T-cell (primary cell): ENCODE results near the gene ARL10. TPM values are rescaled to one million over a fixed set of nuclear protein-coding genes. Genes with fewer than 3 reads are reported as not detected.

Experiments used
- ATAC-seq, 4 experiments: fragments of 200-7000 bp in 3 of 4; fragments of 150-1000 bp in 1 of 4; cut with Tn5 transposase; replicated peaks in 1 of 4; 1 replicate in 3 of 4; 2 replicates in 1 of 4; pipeline ENCODE4 v1.10.0; 2021; ENCODE audit warnings: moderate library complexity in 3 of 4, mild to moderate bottlenecking in 2 of 4, moderate number of reproducible peaks in 1 of 4
- CTCF ChIA-PET, 2 donors: fragments of 300-600 bp; sonication (Branson Sonifier 250); formaldehyde crosslinking; loops; one replicate each; lab custom pipeline; 2022; ENCODE audit warnings: antibody characterized with exemption in 2 of 2; lab: Charles Lee
- POLR2A ChIA-PET, 2 donors: fragments of 300-600 bp; sonication (Branson Sonifier 250); formaldehyde crosslinking; loops; one replicate each; lab custom pipeline; 2022; ENCODE audit warnings: antibody characterized with exemption in 2 of 2; lab: Charles Lee
- DNase-seq, 35 experiments: peaks; one replicate each; pipeline versions ENCODE4 v3.0.0 to v3.0.0-alpha.2; 2013 to 2023
- H3K27ac ChIP-seq: one replicate; pipeline ENCODE4 v1.5.1; 2013; ENCODE audit warnings: low read length
- H3K27me3 ChIP-seq, 2 experiments: replicated peaks in 1 of 2; 1 replicate in 1 of 2; 2 replicates in 1 of 2; pipeline versions ENCODE4 v1.6.1 to v1.7.0; 2013; ENCODE audit warnings: low read length in 1 of 2, mixed read lengths in 1 of 2; ENCODE audit not compliant: control insufficient read depth in 2 of 2, insufficient read depth in 2 of 2; ENCODE audit errors: extremely low read depth in 1 of 2
- H3K36me3 ChIP-seq, 2 donors: 1 replicate in 1 of 2; 2 replicates in 1 of 2; pipeline versions ENCODE4 v1.6.1 to v1.7.0; 2013; ENCODE audit warnings: low read length in 1 of 2; ENCODE audit not compliant: control insufficient read depth in 2 of 2, insufficient read depth in 1 of 2; ENCODE audit errors: extremely low read depth in 1 of 2
- H3K4me1 ChIP-seq, 2 experiments: 1 replicate in 1 of 2; 2 replicates in 1 of 2; pipeline versions ENCODE4 v1.6.1 to v1.7.0; 2013; ENCODE audit warnings: low read length in 2 of 2, mixed read lengths in 1 of 2; ENCODE audit not compliant: insufficient read depth in 2 of 2, control insufficient read depth in 1 of 2; ENCODE audit errors: extremely low read depth in 1 of 2
- H3K4me3 ChIP-seq, 2 donors: 1 replicate in 1 of 2; 2 replicates in 1 of 2; pipeline versions ENCODE4 v1.5.1 to v1.7.0; 2013; ENCODE audit warnings: mild to moderate bottlenecking in 2 of 2, low read length in 1 of 2, moderate library complexity in 1 of 2; ENCODE audit not compliant: control insufficient read depth in 1 of 2; ENCODE audit errors: extremely low read depth in 1 of 2
- H3K9me3 ChIP-seq: 2 replicates; pipeline ENCODE4 v1.7.0; 2013
- H3K27ac Mint-ChIP-seq, 2 donors: one replicate each; pipeline ENCODE4 v1.8.0; 2020 to 2021; ENCODE audit warnings: mild to moderate bottlenecking in 2 of 2, mixed read lengths in 2 of 2
- H3K27me3 Mint-ChIP-seq, 2 donors: one replicate each; pipeline ENCODE4 v1.8.0; 2021 to 2022; ENCODE audit warnings: mixed read lengths in 2 of 2
- H3K36me3 Mint-ChIP-seq: one replicate; pipeline ENCODE4 v1.8.0; 2021; ENCODE audit warnings: mixed read lengths
- H3K4me1 Mint-ChIP-seq, 3 donors: one replicate each; pipeline ENCODE4 v1.8.0; 2020 to 2022; ENCODE audit warnings: mixed read lengths in 3 of 3, mild to moderate bottlenecking in 1 of 3
- H3K4me3 Mint-ChIP-seq, 3 donors: one replicate each; pipeline ENCODE4 v1.8.0; 2020 to 2022; ENCODE audit warnings: mild to moderate bottlenecking in 3 of 3, mixed read lengths in 3 of 3, moderate library complexity in 3 of 3
- H3K9me3 Mint-ChIP-seq, 3 donors: one replicate each; pipeline ENCODE4 v1.8.0; 2020 to 2022; ENCODE audit warnings: mixed read lengths in 3 of 3
- WGBS: methylation state at CpG from one replicate; pipeline ENCODE4 v1.1.5; 2013; ENCODE audit warnings: missing lambda C conversion rate; ENCODE audit not compliant: insufficient coverage; 5-methylcytosine and 5-hydroxymethylcytosine counted together
- total RNA-seq, 35 experiments: library from RNA in 6 of 35; stranded (reverse) in 6 of 35; fragments of 120-200 nt in 1 of 35; gene quantifications; one replicate each; pipeline versions ENCODE4 v1.2.1 to v1.2.4 and lab custom pipeline; 2013 to 2026

ARL10 gene
- total RNA-seq, 5 donors from 2014 or later (not counting 1 experiment from before 2014, with no cell fraction given), result 9.9 to 20.0 (median 18.0) TPM

DNA sequence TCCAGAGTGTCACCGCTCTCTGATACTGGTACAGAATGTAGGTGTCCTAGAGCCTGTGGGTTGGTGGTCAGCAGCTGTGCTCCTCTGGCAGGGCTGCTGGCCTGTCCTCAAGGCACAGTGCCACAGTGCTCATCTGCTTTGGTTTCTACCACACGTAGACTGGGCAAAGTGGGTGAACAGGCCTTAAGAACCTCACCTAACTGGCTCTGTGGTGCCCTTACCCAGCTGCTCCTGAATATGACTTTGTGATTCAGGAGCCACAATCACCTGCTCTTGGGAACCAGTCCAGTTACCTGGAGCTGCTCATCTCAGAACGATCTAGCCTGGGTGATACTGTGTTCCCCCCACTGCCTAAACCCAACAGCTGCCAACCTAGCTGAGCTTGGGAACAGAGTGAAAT is 16.7 kb downstream of the ARL10 start:
- Histone ChIP-seq H3K9me3 (no peaks in the 10 kb centered on the region), H3K36me3 (peaks cover 17 to 50% of the 10 kb centered on the region in 2 donors), H3K27me3 (no peaks in the 10 kb centered on the region), H3K4me1 (peaks cover 0 to 5% of the 10 kb centered on the region in 2 experiments), H3K4me3 (no peak overlapping the region), H3K27ac (no peak overlapping the region)
- ChIA-PET CTCF (no interaction called here), POLR2A (no interaction called here)
- DNase-seq (no peak), ATAC-seq (no peak)
- H3K36me3 Mint-ChIP-seq, result peaks cover 38% of the 10 kb centered on the region
- H3K27me3 Mint-ChIP-seq, result no peaks in the 10 kb centered on the region
- H3K27ac Mint-ChIP-seq, result no peak overlapping the region
- H3K4me1 Mint-ChIP-seq, result peaks cover 14% of the 10 kb centered on the region in 3 donors
- no peaks in the 10 kb centered on the region for H3K9me3 Mint-ChIP-seq
- no peak overlapping the region for H3K4me3 Mint-ChIP-seq
- 100% methylated on average over 1 of the region's 3 CpGs for WGBS

DNA sequence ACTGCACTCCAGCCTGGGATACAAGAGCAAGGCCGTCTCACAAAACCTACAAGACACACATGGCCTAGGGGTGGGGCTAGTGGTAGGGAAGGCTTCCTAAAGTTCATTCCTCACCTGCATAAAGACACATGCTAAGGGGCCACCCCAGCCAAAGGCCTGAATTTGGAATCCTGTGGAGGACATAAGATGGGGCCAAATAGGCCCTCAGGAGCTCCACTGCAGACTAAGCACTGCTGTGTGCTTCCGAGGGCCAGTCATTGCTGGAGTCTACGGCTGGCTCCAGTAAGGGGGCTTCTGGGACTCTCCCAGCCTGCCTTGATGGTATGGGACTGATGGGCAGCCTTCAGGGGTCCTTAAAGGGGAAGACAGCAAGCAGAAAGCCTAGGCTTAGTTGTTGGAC is 17.4 kb downstream of the ARL10 start:
- ChIA-PET CTCF (no interaction called here), POLR2A (interaction anchor here in 1 of 2 donors (0.6 kb wide), 1 partner anchor 23 kb away, joined by 3 read pairs; no protein-coding TSS in a partner anchor)
- Histone ChIP-seq H3K27ac (no peak overlapping the region), H3K27me3 (no peaks in the 10 kb centered on the region), H3K4me1 (peaks cover 5 to 12% of the 10 kb centered on the region in 2 experiments), H3K9me3 (no peaks in the 10 kb centered on the region), H3K36me3 (peaks cover 17 to 50% of the 10 kb centered on the region in 2 donors), H3K4me3 (no peak overlapping the region)
- no peak overlapping the region for H3K4me3 Mint-ChIP-seq
- peaks cover 38% of the 10 kb centered on the region for H3K36me3 Mint-ChIP-seq
- DNase-seq, result no peak
- WGBS, result 100% methylated on average over 1 of the region's 3 CpGs
- H3K27ac Mint-ChIP-seq, result no peak overlapping the region
- H3K4me1 Mint-ChIP-seq, result peaks cover 21 to 22% (median 21%) of the 10 kb centered on the region in 3 donors
- no peaks in the 10 kb centered on the region for H3K9me3 Mint-ChIP-seq
- no peak for ATAC-seq
- H3K27me3 Mint-ChIP-seq, result no peaks in the 10 kb centered on the region

DNA sequence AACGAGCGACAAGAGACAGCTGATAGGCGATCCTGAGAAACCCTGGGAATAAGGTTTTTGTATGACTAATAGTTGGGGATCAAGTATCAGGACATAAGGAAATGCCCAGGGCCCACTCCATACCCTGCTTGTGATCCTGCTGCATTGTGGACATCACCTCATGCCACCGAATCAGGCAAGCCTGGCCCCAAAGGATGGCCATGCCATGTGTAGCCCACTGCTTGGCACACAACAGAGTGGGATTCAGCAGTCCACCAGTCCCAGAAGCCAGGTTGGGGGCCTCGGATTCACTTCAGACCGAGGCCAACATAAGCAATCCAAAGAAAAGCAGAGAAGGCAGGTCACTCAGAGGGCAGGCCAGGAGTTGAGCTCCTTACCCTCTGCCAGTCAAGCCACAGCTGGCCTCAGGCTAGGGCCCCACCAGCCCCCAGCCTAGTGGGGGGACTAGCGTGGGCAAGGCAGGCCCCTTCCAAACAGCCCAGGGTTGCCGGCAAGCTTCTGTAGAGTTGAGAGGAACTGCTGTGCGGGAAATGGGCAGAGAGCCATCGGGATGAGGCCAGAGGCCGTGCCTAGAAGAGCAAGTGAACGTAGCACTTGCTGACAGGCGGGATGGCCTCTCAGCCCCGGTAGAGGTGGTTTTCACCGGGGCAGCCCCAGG is 18.1 kb downstream of the ARL10 start:
- Mint-ChIP-seq H3K36me3 (peaks cover 38% of the 10 kb centered on the region), H3K4me1 (peaks cover 26% of the 10 kb centered on the region in 3 donors), H3K4me3 (no peak overlapping the region), H3K9me3 (no peaks in the 10 kb centered on the region), H3K27ac (no peak overlapping the region), H3K27me3 (no peaks in the 10 kb centered on the region)
- ChIA-PET POLR2A (no interaction called here), CTCF (no interaction called here)
- H3K27ac ChIP-seq, result no peak overlapping the region
- 93% methylated on average over 6 of the region's 15 CpGs for WGBS
- peaks cover 10 to 19% of the 10 kb centered on the region in 2 experiments for H3K4me1 ChIP-seq
- H3K9me3 ChIP-seq, result no peaks in the 10 kb centered on the region
- ATAC-seq, result no peak
- H3K27me3 ChIP-seq, result no peaks in the 10 kb centered on the region
- no peak overlapping the region for H3K4me3 ChIP-seq
- H3K36me3 ChIP-seq, result peaks cover 17 to 50% of the 10 kb centered on the region in 2 donors
- DNase-seq, result no peak

DNA sequence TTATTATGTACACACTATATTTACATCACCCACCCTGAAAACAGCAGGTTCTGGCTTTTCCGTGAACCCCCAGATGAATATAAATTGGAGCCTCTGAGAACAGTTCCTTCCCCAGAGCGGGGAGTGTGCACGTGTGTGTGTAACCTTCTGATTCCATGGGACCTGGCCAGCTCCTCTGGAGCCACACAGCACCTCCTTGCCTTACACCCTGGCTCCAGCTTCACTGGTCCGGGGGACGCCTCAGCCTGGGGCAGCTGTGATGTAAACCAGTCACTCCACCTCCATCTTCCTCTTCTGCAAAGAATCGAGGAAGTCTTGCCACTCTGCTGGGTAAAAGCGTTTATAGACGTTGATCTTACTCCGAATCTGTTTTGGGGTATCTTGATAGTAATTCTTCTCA is 18.7 kb downstream of the ARL10 start:
- CTCF ChIA-PET, result no interaction called here
- peaks cover 38% of the 10 kb centered on the region for H3K36me3 Mint-ChIP-seq

DNA sequence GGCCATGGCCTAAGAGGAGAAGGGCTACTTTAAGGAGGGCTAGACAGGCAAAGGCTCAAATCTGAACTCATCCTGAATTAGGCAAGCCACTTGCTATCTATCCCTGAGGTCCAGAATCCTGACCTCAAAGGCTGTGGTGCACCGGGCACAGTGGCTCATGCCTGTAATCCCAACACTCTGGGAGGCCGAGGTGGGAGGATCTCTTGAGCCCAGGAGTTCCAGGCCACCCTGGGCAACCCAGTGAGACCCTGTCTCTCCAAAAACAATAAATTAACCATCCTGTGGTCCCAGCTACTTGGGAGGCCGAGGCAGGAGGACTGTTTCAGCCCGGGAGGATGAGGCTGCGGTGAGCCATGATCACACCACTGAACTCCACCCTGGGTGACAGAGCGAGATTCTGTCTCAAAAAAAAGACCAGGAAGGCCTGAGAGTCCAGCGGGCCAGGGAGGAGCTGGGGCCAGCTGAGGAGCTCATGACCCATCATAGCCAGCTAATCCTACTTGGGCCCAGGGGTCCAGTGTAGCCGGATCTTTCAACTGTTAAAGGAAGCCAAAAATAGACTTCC is 19.2 kb downstream of the ARL10 start:
- 97% methylated on average over 6 of the region's 8 CpGs for WGBS
- Histone ChIP-seq H3K27me3 (no peaks in the 10 kb centered on the region), H3K4me3 (no peak overlapping the region), H3K9me3 (no peaks in the 10 kb centered on the region), H3K4me1 (peaks cover 10 to 21% of the 10 kb centered on the region in 2 experiments), H3K27ac (no peak overlapping the region), H3K36me3 (peaks cover 17 to 50% of the 10 kb centered on the region in 2 donors)
- Mint-ChIP-seq H3K36me3 (peaks cover 38% of the 10 kb centered on the region), H3K27me3 (no peaks in the 10 kb centered on the region), H3K9me3 (no peaks in the 10 kb centered on the region), H3K4me3 (no peak overlapping the region), H3K27ac (no peak overlapping the region), H3K4me1 (peaks cover 26 to 31% (median 29%) of the 10 kb centered on the region in 3 donors)
- ATAC-seq, result no peak
- DNase-seq, result no peak
- ChIA-PET POLR2A (interaction anchor here in 1 of 2 donors (0.5 kb wide), 1 partner anchor 238 kb away, joined by 7 read pairs; no protein-coding TSS in a partner anchor), CTCF (no interaction called here)

More for the DNA sequence above, 18.7 kb downstream of the ARL10 start:
- Mint-ChIP-seq H3K4me1 (peaks cover 26 to 27% (median 27%) of the 10 kb centered on the region in 3 donors), H3K27ac (no peak overlapping the region), H3K9me3 (no peaks in the 10 kb centered on the region), H3K27me3 (no peaks in the 10 kb centered on the region), H3K4me3 (no peak overlapping the region)
- DNase-seq (no peak), ATAC-seq (no peak)
- Histone ChIP-seq H3K4me3 (no peak overlapping the region), H3K9me3 (no peaks in the 10 kb centered on the region), H3K27me3 (no peaks in the 10 kb centered on the region), H3K27ac (no peak overlapping the region), H3K36me3 (peaks cover 17 to 50% of the 10 kb centered on the region in 2 donors), H3K4me1 (peaks cover 10 to 19% of the 10 kb centered on the region in 2 experiments)
- WGBS, result 100% methylated on average over 1 of the region's 9 CpGs
- POLR2A ChIA-PET, result interaction anchor here in 1 of 2 donors (0.5 kb wide), 1 partner anchor 238 kb away, joined by 7 read pairs; no protein-coding TSS in a partner anchor

DNA sequence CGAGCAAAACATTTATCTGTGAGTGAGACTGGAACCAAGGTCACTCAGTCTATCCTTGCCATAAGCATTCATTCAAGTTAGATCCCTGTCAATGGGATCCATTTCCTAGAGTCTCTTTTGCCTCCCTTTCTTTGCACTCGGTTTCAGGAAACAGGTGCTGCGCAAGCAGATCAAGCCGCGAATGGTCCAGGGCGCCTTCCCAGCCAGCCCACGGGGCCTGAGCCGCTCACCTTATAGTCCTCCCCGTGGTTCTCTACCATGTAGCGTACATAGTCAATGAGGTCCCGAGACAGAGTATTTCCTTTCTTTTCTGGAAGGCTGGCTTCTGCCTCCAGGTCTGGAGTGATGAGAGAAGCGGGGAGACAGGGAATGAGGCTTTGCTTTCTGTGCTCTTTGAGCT is 19.7 kb downstream of the ARL10 start:
- H3K27ac Mint-ChIP-seq, result no peak overlapping the region
- no peaks in the 10 kb centered on the region for H3K9me3 Mint-ChIP-seq
- POLR2A ChIA-PET, result no interaction called here
- no peaks in the 10 kb centered on the region for H3K27me3 ChIP-seq
- H3K36me3 Mint-ChIP-seq, result peaks cover 36% of the 10 kb centered on the region
- H3K4me3 Mint-ChIP-seq, result no peak overlapping the region
- WGBS, result 96% methylated on average over 7 of the region's 12 CpGs
- no peaks in the 10 kb centered on the region for H3K27me3 Mint-ChIP-seq
- no peak overlapping the region for H3K4me3 ChIP-seq
- DNase-seq, result no peak
- H3K9me3 ChIP-seq, result no peaks in the 10 kb centered on the region
- ATAC-seq, result no peak
- CTCF ChIA-PET, result no interaction called here
- peaks cover 17 to 50% of the 10 kb centered on the region in 2 donors for H3K36me3 ChIP-seq
- H3K4me1 ChIP-seq, result peaks cover 10 to 26% of the 10 kb centered on the region in 2 experiments
- peaks cover 26 to 34% (median 32%) of the 10 kb centered on the region in 3 donors for H3K4me1 Mint-ChIP-seq
- no peak overlapping the region for H3K27ac ChIP-seq
